H9 (cell line): ENCODE data around the gene XDH. TPM values are rescaled to one million over a fixed set of nuclear protein-coding genes. Genes with fewer than 3 reads are reported as not detected.

Source experiments
- DNase-seq: peaks from one replicate; pipeline ENCODE4 v3.0.0-alpha.2; 2017
- H2AFZ ChIP-seq: one replicate; pipeline ENCODE4 v1.6.1; 2013; ENCODE audit warnings: mild to moderate bottlenecking, low read length, control low read depth, moderate library complexity
- H2AK5ac ChIP-seq: 2 replicates; pipeline ENCODE4 v1.6.1; 2013; ENCODE audit warnings: low read length, control low read depth, mixed read lengths; ENCODE audit not compliant: insufficient read length
- H2BK120ac ChIP-seq: one replicate; pipeline ENCODE4 v1.6.1; 2013; ENCODE audit warnings: low read depth, mild to moderate bottlenecking, low read length, control low read depth, inconsistent platforms; ENCODE audit not compliant: poor library complexity, severe bottlenecking
- H2BK12ac ChIP-seq: 2 replicates; pipeline ENCODE4 v1.6.1; 2013; ENCODE audit warnings: low read length, control low read depth, mixed read lengths, low read depth; ENCODE audit not compliant: insufficient read length
- H2BK15ac ChIP-seq: 2 replicates; pipeline ENCODE4 v1.6.1; 2013; ENCODE audit warnings: low read depth, low read length, control low read depth
- H2BK20ac ChIP-seq: one replicate; pipeline ENCODE4 v1.6.1; 2013; ENCODE audit warnings: low read depth, mild to moderate bottlenecking, low read length, control low read depth, inconsistent platforms; ENCODE audit not compliant: poor library complexity, severe bottlenecking
- H2BK5ac ChIP-seq: 2 replicates; pipeline ENCODE4 v1.6.1; 2013; ENCODE audit warnings: low read length, control low read depth, mixed read lengths; ENCODE audit not compliant: insufficient read length
- H3K14ac ChIP-seq: 2 replicates; pipeline ENCODE4 v1.6.1; 2013; ENCODE audit warnings: low read length, control low read depth; ENCODE audit not compliant: insufficient read depth
- H3K18ac ChIP-seq: 2 replicates; pipeline ENCODE4 v1.6.1; 2013; ENCODE audit warnings: low read depth, mild to moderate bottlenecking, mixed read lengths, low read length, control low read depth; ENCODE audit not compliant: insufficient read length
- H3K23ac ChIP-seq: 2 replicates; pipeline ENCODE4 v1.6.1; 2013; ENCODE audit warnings: low read length, control low read depth, mixed read lengths, low read depth; ENCODE audit not compliant: insufficient read length
- H3K23me2 ChIP-seq: 2 replicates; pipeline ENCODE4 v1.6.1; 2013; ENCODE audit warnings: low read depth, mild to moderate bottlenecking, mixed read lengths, low read length, control low read depth; ENCODE audit not compliant: insufficient read length, poor library complexity, severe bottlenecking
- H3K27ac ChIP-seq: 2 replicates; pipeline ENCODE4 v1.5.1; 2013; ENCODE audit warnings: low read length, control low read depth, mixed read lengths, low read depth; ENCODE audit not compliant: insufficient read length
- H3K27me3 ChIP-seq: 2 replicates; pipeline ENCODE4 v1.6.1; 2013; ENCODE audit warnings: low read length, control low read depth, inconsistent platforms; ENCODE audit not compliant: insufficient read depth
- H3K4ac ChIP-seq: 2 replicates; pipeline ENCODE4 v1.6.1; 2013; ENCODE audit warnings: low read depth, mild to moderate bottlenecking, control low read depth, inconsistent platforms, low read length, moderate library complexity
- H3K4me1 ChIP-seq: 2 replicates; pipeline ENCODE4 v1.6.1; 2013; ENCODE audit warnings: low read length, control low read depth, inconsistent platforms; ENCODE audit not compliant: insufficient read depth
- H3K4me2 ChIP-seq: 2 replicates; pipeline ENCODE4 v1.6.1; 2013; ENCODE audit warnings: low read length, control low read depth, mixed read lengths; ENCODE audit not compliant: insufficient read length, insufficient read depth
- H3K56ac ChIP-seq: 2 replicates; pipeline ENCODE4 v1.6.1; 2013; ENCODE audit warnings: low read depth, mild to moderate bottlenecking, mixed read lengths, low read length, control low read depth; ENCODE audit not compliant: insufficient read length
- H3K79me1 ChIP-seq: 2 replicates; pipeline ENCODE4 v1.6.1; 2013; ENCODE audit warnings: low read depth, mild to moderate bottlenecking, moderate library complexity, low read length, control low read depth, inconsistent platforms; ENCODE audit not compliant: insufficient read depth, poor library complexity, severe bottlenecking
- H3K79me2 ChIP-seq: 2 replicates; pipeline ENCODE4 v1.6.1; 2013; ENCODE audit warnings: low read length, control low read depth, inconsistent platforms; ENCODE audit not compliant: insufficient read depth
- H3K9ac ChIP-seq: 2 replicates; pipeline ENCODE4 v1.6.1; 2013; ENCODE audit warnings: low read length, control low read depth, mixed read lengths; ENCODE audit not compliant: insufficient read length; ENCODE audit errors: extremely low read depth
- H3K9me3 ChIP-seq: one replicate; pipeline ENCODE4 v1.6.1; 2013; ENCODE audit warnings: low read depth, low read length, inconsistent platforms; ENCODE audit not compliant: control insufficient read depth
- H3T11ph ChIP-seq: one replicate; pipeline ENCODE4 v1.6.1; 2013; ENCODE audit warnings: mild to moderate bottlenecking, low read length, control low read depth, inconsistent platforms
- H4K20me1 ChIP-seq: one replicate; pipeline ENCODE4 v1.6.1; 2013; ENCODE audit not compliant: control insufficient read depth, insufficient read length, insufficient read depth
- H4K5ac ChIP-seq: 2 replicates; pipeline ENCODE4 v1.6.1; 2013; ENCODE audit warnings: low read depth, mild to moderate bottlenecking, mixed read lengths, low read length, control low read depth; ENCODE audit not compliant: insufficient read length
- H4K8ac ChIP-seq: replicated peaks from 2 replicates; pipeline ENCODE4 v1.6.1; 2013; ENCODE audit warnings: low read length, control low read depth, mixed read lengths, low read depth; ENCODE audit not compliant: insufficient read length
- H4K91ac ChIP-seq: 2 replicates; pipeline ENCODE4 v1.6.1; 2013; ENCODE audit warnings: low read depth, mild to moderate bottlenecking, moderate library complexity, mixed read lengths, low read length, control low read depth; ENCODE audit not compliant: insufficient read length
- H3K27ac Mint-ChIP-seq, 3 experiments: 2 replicates in 2 of 3; 3 replicates in 1 of 3; pipeline ENCODE4 v1.8.0; 2020 to 2021; ENCODE audit warnings: mixed read lengths in 3 of 3, mild to moderate bottlenecking in 1 of 3, moderate library complexity in 1 of 3
- H3K27me3 Mint-ChIP-seq: 2 replicates; pipeline ENCODE4 v1.8.0; 2021; ENCODE audit warnings: low read depth, mild to moderate bottlenecking, moderate library complexity, mixed read lengths
- H3K36me3 Mint-ChIP-seq, 3 experiments: 2 replicates in 2 of 3; 3 replicates in 1 of 3; pipeline ENCODE4 v1.8.0; 2020 to 2021; ENCODE audit warnings: low read depth in 3 of 3, mixed read lengths in 3 of 3; ENCODE audit not compliant: insufficient read depth in 1 of 3
- H3K4me1 Mint-ChIP-seq, 2 experiments: 2 replicates each; pipeline ENCODE4 v1.8.0; 2020; ENCODE audit warnings: mixed read lengths in 2 of 2
- H3K4me3 Mint-ChIP-seq, 2 experiments: 2 replicates in 1 of 2; 3 replicates in 1 of 2; pipeline ENCODE4 v1.8.0; 2020 to 2021; ENCODE audit warnings: mild to moderate bottlenecking in 2 of 2, mixed read lengths in 2 of 2, moderate library complexity in 1 of 2
- H3K9me3 Mint-ChIP-seq, 2 experiments: 2 replicates in 1 of 2; 3 replicates in 1 of 2; pipeline ENCODE4 v1.8.0; 2020; ENCODE audit warnings: mild to moderate bottlenecking in 2 of 2, mixed read lengths in 2 of 2, moderate library complexity in 1 of 2
- CTCF ChIP-seq: fragments of 200-600 bp; sonication (generic); conservative IDR thresholded peaks from 3 replicates; pipeline ENCODE4 v1.8.0; 2021; ENCODE audit warnings: antibody characterized with exemption, mild to moderate bottlenecking
- WGBS: extraction: QIAGEN DNeasy Blood & Tissue Kit; methylation state at CpG from one replicate; pipeline ENCODE4 v1.1.7; 2013; ENCODE audit warnings: missing lambda C conversion rate, low lambda C conversion rate, mixed read lengths; ENCODE audit not compliant: insufficient read length; ENCODE audit errors: extremely low coverage; 5-methylcytosine and 5-hydroxymethylcytosine counted together
- total RNA-seq: library from RNA; stranded (reverse); gene quantifications from 2 replicates; pipeline ENCODE4 v1.2.1, GENCODE V29; 2021

The XDH gene
- total RNA-seq, 1 experiment from 2014 or later = 1.4 TPM

GRCh38 chr2:31433541-31433940 is 19.0 kb upstream of the XDH start:
- Mint-ChIP-seq H3K4me3 (no peak overlapping the region), H3K27ac (no peak overlapping the region), H3K4me1 (no peaks in the 10 kb centered on the region), H3K9me3 (peaks cover under 1 to 2% of the 10 kb centered on the region in 2 experiments; a peak in 1 of 5 replicates), H3K36me3 (no peaks in the 10 kb centered on the region), H3K27me3 (no peaks in the 10 kb centered on the region)
- Histone ChIP-seq H2BK20ac (no peak overlapping the region), H2AK5ac (no peak overlapping the region), H3K4me2 (no peak overlapping the region), H2BK15ac (no peak overlapping the region), H3K79me2 (no peaks in the 10 kb centered on the region), H4K20me1 (no peaks in the 10 kb centered on the region), H3K9me3 (no peaks in the 10 kb centered on the region), H3K27ac (no peak overlapping the region), H4K91ac (no peak overlapping the region), H2BK12ac (no peak overlapping the region), H3K9ac (no peak overlapping the region), H2BK120ac (no peak overlapping the region), H3K56ac (no peak overlapping the region), H3K27me3 (no peaks in the 10 kb centered on the region), H2AFZ (no peak overlapping the region), H3K23me2 (no peaks in the 10 kb centered on the region), H3K18ac (no peak overlapping the region), H3K79me1 (no peaks in the 10 kb centered on the region), H2BK5ac (no peak overlapping the region), H3K14ac (no peak overlapping the region), H4K8ac (no peak overlapping the region), H3T11ph (no peak overlapping the region), H3K4me1 (no peaks in the 10 kb centered on the region), H4K5ac (no peak overlapping the region), H3K4ac (no peak overlapping the region), H3K23ac (no peak overlapping the region)
- no peak for DNase-seq
- TF ChIP-seq CTCF = no peak
- WGBS = no CpG with 5 or more reads among the region's 3 CpGs
